ENCODE data around the gene PDK2. TPM values are rescaled to one million over a fixed set of nuclear protein-coding genes. Genes with fewer than 3 reads are reported as not detected.
A peak's percentile ranks its signal among the peaks of the same experiment; 100 is the strongest.

The PDK2 gene
- total and polyA plus RNA-seq, 9 of the 15 experiments (the other 6 are each of a cell fraction or from before 2014, with no cell fraction given) = 0.03 to 2.5 (median 1.4) TPM

DNA sequence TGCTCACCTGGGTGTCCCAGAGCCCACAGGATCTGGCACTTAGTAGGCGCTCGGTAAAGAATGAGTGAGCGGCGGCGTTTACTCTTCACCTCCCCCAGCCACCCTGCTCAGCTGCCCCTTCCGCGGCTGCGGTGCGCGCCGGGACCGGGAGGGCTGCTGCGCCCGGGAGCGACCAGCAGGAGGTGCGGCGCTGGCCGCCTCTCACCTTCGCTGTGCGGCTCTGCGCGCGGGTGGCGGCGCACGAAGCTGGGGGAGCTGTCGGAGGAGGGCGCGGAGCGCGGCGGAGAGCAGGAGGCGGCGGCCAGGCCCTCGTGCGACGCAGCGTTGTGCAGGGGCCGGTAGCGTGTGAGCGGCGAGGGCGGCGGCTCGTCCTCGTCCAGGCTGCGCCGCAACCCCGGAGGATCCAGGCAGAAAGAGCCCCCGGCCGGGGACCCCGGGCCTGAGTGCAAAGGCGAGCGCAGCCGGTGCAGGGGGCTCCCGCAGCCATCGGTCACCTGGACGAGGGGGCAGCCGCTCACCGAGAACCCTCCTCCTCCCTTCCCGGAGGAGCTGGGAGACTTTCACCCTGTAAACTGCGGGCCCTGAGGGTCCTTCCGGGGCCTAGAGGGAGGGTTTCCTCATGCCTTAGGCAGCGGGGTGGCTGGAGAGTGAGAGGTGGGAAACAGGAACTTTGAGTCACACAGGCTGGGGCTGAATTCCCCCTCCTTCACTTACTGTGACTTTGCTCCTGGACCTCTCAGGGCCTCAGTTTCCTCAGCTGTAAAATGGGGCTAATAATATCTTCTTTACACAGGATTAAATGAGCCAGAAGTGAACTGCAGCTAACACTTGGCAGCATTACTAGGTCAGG is 22.3 kb downstream of the PDK2 start (continued):
- TF ChIP-seq ZNF274 (IDR thresholded peaks at IDR 0.05; ENCODE audit: borderline replicate concordance, low read depth, low read length) (no peak), HDAC6 (IDR thresholded peaks at IDR 0.05; ENCODE audit: low read depth, low read length) (0 out of 2 replicates have a peak, but pooled peaks have one; percentile 75), GATA2 (CRISPR knock-in tag; IDR thresholded peaks at IDR 0.05) (no peak), ZBED1 (IDR thresholded peaks at IDR 0.05) (no peak), PTRF (tag; IDR thresholded peaks at IDR 0.05) (no peak), MIER1 (IDR thresholded peaks at IDR 0.05; ENCODE audit: low read depth) (no peak), NCOA1 (IDR thresholded peaks at IDR 0.05; ENCODE audit: low read depth) (no peak), RNF2 (IDR thresholded peaks at IDR 0.05) (0 out of 2 replicates have a peak, but pooled peaks have one; percentile 44), POLR3G (IDR thresholded peaks at IDR 0.05; ENCODE audit: extremely low read depth, insufficient read length, insufficient replicate concordance) (no peak), ASH1L (IDR thresholded peaks at IDR 0.05; ENCODE audit: borderline replicate concordance, low read depth, partially characterized antibody) (no peak), U2AF2 (optimal IDR thresholded peaks at IDR 0.05; ENCODE audit: low read depth, low read length) (no peak), MED1 (CRISPR knock-in tag; IDR thresholded peaks at IDR 0.05; ENCODE audit: borderline replicate concordance) (no peak), NR1H2 (CRISPR knock-in tag; IDR thresholded peaks at IDR 0.05) (no peak), RFX5 (IDR thresholded peaks at IDR 0.05; ENCODE audit: low read depth, low read length) (no peak), PCBP2 (IDR thresholded peaks at IDR 0.05; ENCODE audit: low read depth, low read length, poor library complexity, severe bottlenecking) (no peak)
- TF ChIP-seq, protein P1, sequence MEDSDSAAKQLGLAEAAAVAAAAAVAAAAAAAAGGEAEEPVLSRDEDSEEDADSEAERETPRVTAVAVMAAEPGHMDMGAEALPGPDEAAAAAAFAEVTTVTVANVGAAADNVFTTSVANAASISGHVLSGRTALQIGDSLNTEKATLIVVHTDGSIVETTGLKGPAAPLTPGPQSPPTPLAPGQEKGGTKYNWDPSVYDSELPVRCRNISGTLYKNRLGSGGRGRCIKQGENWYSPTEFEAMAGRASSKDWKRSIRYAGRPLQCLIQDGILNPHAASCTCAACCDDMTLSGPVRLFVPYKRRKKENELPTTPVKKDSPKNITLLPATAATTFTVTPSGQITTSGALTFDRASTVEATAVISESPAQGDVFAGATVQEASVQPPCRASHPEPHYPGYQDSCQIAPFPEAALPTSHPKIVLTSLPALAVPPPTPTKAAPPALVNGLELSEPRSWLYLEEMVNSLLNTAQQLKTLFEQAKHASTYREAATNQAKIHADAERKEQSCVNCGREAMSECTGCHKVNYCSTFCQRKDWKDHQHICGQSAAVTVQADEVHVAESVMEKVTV (CRISPR knock-in tag; IDR thresholded peaks at IDR 0.05) = peak; percentile 19; the same call in 1 of the 2 replicates
- TF ChIP-seq, protein P2, sequence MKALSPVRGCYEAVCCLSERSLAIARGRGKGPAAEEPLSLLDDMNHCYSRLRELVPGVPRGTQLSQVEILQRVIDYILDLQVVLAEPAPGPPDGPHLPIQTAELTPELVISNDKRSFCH (CRISPR knock-in tag; IDR thresholded peaks at IDR 0.05) = no peak
- TF ChIP-seq, protein P2 (tag; IDR thresholded peaks at IDR 0.05) = 0 out of 2 replicates have a peak, but pooled peaks have one; percentile 38
- TF ChIP-seq, protein P3, sequence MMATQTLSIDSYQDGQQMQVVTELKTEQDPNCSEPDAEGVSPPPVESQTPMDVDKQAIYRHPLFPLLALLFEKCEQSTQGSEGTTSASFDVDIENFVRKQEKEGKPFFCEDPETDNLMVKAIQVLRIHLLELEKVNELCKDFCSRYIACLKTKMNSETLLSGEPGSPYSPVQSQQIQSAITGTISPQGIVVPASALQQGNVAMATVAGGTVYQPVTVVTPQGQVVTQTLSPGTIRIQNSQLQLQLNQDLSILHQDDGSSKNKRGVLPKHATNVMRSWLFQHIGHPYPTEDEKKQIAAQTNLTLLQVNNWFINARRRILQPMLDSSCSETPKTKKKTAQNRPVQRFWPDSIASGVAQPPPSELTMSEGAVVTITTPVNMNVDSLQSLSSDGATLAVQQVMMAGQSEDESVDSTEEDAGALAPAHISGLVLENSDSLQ (IDR thresholded peaks at IDR 0.05) = no peak
- TF ChIP-seq, protein P4, sequence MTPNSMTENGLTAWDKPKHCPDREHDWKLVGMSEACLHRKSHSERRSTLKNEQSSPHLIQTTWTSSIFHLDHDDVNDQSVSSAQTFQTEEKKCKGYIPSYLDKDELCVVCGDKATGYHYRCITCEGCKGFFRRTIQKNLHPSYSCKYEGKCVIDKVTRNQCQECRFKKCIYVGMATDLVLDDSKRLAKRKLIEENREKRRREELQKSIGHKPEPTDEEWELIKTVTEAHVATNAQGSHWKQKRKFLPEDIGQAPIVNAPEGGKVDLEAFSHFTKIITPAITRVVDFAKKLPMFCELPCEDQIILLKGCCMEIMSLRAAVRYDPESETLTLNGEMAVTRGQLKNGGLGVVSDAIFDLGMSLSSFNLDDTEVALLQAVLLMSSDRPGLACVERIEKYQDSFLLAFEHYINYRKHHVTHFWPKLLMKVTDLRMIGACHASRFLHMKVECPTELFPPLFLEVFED (CRISPR knock-in tag; conservative IDR thresholded peaks at IDR 0.05) = no peak
- TF ChIP-seq, protein P5, sequence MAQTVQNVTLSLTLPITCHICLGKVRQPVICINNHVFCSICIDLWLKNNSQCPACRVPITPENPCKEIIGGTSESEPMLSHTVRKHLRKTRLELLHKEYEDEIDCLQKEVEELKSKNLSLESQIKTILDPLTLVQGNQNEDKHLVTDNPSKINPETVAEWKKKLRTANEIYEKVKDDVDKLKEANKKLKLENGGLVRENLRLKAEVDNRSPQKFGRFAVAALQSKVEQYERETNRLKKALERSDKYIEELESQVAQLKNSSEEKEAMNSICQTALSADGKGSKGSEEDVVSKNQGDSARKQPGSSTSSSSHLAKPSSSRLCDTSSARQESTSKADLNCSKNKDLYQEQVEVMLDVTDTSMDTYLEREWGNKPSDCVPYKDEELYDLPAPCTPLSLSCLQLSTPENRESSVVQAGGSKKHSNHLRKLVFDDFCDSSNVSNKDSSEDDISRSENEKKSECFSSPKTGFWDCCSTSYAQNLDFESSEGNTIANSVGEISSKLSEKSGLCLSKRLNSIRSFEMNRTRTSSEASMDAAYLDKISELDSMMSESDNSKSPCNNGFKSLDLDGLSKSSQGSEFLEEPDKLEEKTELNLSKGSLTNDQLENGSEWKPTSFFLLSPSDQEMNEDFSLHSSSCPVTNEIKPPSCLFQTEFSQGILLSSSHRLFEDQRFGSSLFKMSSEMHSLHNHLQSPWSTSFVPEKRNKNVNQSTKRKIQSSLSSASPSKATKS (CRISPR knock-in tag; IDR thresholded peaks at IDR 0.05) = no peak

Measured in K562 (cell line).